ENCODE measurements around the gene CHAT. TPM values are rescaled to one million over a fixed set of nuclear protein-coding genes. Genes with fewer than 3 reads are reported as not detected.

The CHAT gene
- total and polyA plus RNA-seq, 2 of the 13 experiments (the other 11 are each of a cell fraction or from before 2014, with no cell fraction given), result not detected

DNA sequence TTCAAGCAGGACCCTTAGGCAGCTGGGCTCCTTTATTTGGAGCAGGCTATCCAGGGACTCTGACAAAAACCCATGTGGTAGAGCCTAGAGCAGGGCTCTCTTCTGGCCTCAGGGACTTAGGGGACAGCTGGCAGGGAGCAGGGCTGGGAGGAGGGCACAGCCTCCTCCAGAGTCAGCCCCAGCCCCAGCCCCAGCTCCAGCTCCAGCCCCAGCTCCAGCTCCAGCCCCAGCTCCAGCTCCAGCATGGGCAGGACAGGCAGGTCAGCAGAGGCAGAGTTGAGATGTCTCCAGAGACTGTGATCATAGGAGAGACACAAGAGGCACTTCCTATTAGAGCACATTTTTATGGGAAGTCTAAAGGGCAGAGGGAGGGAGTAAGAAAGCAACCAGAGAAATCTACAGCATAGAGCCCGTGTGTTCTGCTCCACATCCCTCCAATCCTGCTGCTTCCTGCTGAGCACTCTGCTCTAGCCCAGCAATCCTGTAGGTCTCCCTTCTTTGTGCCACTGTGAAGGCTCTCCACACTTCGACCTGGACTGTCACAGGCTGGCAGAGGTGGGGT lies 52.3 kb downstream of the CHAT start:
- FAIRE-seq, result no peak
- POLR2A ChIA-PET, result no interaction called here
- H3K27ac ChIP-seq (ENCODE audit: extremely low read length, insufficient read depth, low read length), result no peak overlapping the region
- intact Hi-C loops (cut with micrococcal nuclease; ENCODE audit: unreplicated experiment) (no loop called here), in situ Hi-C loops (cut with HindIII; ENCODE audit: extremely low pct_ligation_motif_present, low pct_unique_long_range_greater_than_20kb) (no loop called here)
- H3K36me3 ChIP-seq (replicated peaks in 1 of 2; ENCODE audit: control insufficient read depth in 1 of 2, insufficient read depth in 2 of 2, low read length in 2 of 2), result no peaks in the 10 kb centered on the region
- H2AFZ ChIP-seq (ENCODE audit: low read length), result no peak overlapping the region
- H3K4me3 ChIP-seq (replicated peaks in 1 of 3; ENCODE audit: insufficient read depth in 1 of 3, low read depth in 2 of 3, low read length in 3 of 3), result no peak overlapping the region
- WGBS (ENCODE audit: low lambda C conversion rate), result 0% methylated on average over 2 of the region's 2 CpGs
- H3K9ac ChIP-seq (ENCODE audit: insufficient read depth, low read depth, low read length), result no peak overlapping the region
- H3K9me3 ChIP-seq (ENCODE audit: low read length), result no peaks in the 10 kb centered on the region
- H3K27me3 ChIP-seq (ENCODE audit: control insufficient read depth in 1 of 2, insufficient read depth in 2 of 2, low read length in 2 of 2), result peaks cover 0 to 23% of the 10 kb centered on the region in 2 experiments; a peak in 4 of 5 replicates
- BruUV-seq (replicated peaks), result no TSS peak
- no peaks in the 10 kb centered on the region for H3K79me2 ChIP-seq (ENCODE audit: insufficient read depth, low read length)
- no peak for ATAC-seq
- no peaks in the 10 kb centered on the region for H4K20me1 ChIP-seq (ENCODE audit: insufficient read depth, low read length)
- no peak for DNase-seq (ENCODE audit: low spot score)
- H3K4me2 ChIP-seq (ENCODE audit: low read depth, low read length), result no peak overlapping the region
- H3K4me1 ChIP-seq (ENCODE audit: insufficient read depth, low read length), result no peaks in the 10 kb centered on the region
- CTCF ChIA-PET (ENCODE audit: low intra/inter-chr PET ratio, low total read pairs), result no interaction called here
- no peak for TF ChIP-seq MED8 (CRISPR knock-in tag; IDR thresholded peaks at IDR 0.05; ENCODE audit: insufficient replicate concordance)
- TF ChIP-seq ATF7 (IDR thresholded peaks at IDR 0.05), result no peak
- no peak for TF ChIP-seq ATF7 (CRISPR knock-in tag; IDR thresholded peaks at IDR 0.05)
- no peak for TF ChIP-seq ZFP36L2 (CRISPR knock-in tag; IDR thresholded peaks at IDR 0.05)
- TF ChIP-seq, protein P1, sequence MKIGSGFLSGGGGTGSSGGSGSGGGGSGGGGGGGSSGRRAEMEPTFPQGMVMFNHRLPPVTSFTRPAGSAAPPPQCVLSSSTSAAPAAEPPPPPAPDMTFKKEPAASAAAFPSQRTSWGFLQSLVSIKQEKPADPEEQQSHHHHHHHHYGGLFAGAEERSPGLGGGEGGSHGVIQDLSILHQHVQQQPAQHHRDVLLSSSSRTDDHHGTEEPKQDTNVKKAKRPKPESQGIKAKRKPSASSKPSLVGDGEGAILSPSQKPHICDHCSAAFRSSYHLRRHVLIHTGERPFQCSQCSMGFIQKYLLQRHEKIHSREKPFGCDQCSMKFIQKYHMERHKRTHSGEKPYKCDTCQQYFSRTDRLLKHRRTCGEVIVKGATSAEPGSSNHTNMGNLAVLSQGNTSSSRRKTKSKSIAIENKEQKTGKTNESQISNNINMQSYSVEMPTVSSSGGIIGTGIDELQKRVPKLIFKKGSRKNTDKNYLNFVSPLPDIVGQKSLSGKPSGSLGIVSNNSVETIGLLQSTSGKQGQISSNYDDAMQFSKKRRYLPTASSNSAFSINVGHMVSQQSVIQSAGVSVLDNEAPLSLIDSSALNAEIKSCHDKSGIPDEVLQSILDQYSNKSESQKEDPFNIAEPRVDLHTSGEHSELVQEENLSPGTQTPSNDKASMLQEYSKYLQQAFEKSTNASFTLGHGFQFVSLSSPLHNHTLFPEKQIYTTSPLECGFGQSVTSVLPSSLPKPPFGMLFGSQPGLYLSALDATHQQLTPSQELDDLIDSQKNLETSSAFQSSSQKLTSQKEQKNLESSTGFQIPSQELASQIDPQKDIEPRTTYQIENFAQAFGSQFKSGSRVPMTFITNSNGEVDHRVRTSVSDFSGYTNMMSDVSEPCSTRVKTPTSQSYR (CRISPR knock-in tag; IDR thresholded peaks at IDR 0.05; ENCODE audit: borderline replicate concordance), result no peak
- TF ChIP-seq IRF2 (CRISPR knock-in tag; IDR thresholded peaks at IDR 0.05), result no peak
- no peak for TF ChIP-seq ZNF577 (CRISPR knock-in tag; IDR thresholded peaks at IDR 0.05; ENCODE audit: borderline replicate concordance, low read depth)
- no peak for TF ChIP-seq ZNF660 (CRISPR knock-in tag; IDR thresholded peaks at IDR 0.05; ENCODE audit: borderline replicate concordance, low read depth)
- TF ChIP-seq, protein P2, sequence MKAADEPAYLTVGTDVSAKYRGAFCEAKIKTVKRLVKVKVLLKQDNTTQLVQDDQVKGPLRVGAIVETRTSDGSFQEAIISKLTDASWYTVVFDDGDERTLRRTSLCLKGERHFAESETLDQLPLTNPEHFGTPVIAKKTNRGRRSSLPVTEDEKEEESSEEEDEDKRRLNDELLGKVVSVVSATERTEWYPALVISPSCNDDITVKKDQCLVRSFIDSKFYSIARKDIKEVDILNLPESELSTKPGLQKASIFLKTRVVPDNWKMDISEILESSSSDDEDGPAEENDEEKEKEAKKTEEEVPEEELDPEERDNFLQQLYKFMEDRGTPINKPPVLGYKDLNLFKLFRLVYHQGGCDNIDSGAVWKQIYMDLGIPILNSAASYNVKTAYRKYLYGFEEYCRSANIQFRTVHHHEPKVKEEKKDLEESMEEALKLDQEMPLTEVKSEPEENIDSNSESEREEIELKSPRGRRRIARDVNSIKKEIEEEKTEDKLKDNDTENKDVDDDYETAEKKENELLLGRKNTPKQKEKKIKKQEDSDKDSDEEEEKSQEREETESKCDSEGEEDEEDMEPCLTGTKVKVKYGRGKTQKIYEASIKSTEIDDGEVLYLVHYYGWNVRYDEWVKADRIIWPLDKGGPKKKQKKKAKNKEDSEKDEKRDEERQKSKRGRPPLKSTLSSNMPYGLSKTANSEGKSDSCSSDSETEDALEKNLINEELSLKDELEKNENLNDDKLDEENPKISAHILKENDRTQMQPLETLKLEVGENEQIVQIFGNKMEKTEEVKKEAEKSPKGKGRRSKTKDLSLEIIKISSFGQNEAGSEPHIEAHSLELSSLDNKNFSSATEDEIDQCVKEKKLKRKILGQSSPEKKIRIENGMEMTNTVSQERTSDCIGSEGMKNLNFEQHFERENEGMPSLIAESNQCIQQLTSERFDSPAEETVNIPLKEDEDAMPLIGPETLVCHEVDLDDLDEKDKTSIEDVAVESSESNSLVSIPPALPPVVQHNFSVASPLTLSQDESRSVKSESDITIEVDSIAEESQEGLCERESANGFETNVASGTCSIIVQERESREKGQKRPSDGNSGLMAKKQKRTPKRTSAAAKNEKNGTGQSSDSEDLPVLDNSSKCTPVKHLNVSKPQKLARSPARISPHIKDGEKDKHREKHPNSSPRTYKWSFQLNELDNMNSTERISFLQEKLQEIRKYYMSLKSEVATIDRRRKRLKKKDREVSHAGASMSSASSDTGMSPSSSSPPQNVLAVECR (CRISPR knock-in tag; IDR thresholded peaks at IDR 0.05; ENCODE audit: borderline replicate concordance), result no peak
- no peak for TF ChIP-seq ZNF138 (CRISPR knock-in tag; IDR thresholded peaks at IDR 0.05; ENCODE audit: low read depth)
- no peak for TF ChIP-seq ETV5 (CRISPR knock-in tag; IDR thresholded peaks at IDR 0.05; ENCODE audit: borderline replicate concordance)
- TF ChIP-seq, protein P3, sequence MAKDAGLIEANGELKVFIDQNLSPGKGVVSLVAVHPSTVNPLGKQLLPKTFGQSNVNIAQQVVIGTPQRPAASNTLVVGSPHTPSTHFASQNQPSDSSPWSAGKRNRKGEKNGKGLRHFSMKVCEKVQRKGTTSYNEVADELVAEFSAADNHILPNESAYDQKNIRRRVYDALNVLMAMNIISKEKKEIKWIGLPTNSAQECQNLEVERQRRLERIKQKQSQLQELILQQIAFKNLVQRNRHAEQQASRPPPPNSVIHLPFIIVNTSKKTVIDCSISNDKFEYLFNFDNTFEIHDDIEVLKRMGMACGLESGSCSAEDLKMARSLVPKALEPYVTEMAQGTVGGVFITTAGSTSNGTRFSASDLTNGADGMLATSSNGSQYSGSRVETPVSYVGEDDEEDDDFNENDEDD (CRISPR knock-in tag; IDR thresholded peaks at IDR 0.05; ENCODE audit: borderline replicate concordance), result no peak

All from HepG2 (cell line).